Fibroblast of the conjunctiva (primary cell): ENCODE results near the gene COLEC12.

Experiments
- DNase-seq: peaks from one replicate; pipeline ENCODE4 v3.0.0-alpha.2; 2010; ENCODE audit warnings: low read depth

COLEC12 gene

DNA sequence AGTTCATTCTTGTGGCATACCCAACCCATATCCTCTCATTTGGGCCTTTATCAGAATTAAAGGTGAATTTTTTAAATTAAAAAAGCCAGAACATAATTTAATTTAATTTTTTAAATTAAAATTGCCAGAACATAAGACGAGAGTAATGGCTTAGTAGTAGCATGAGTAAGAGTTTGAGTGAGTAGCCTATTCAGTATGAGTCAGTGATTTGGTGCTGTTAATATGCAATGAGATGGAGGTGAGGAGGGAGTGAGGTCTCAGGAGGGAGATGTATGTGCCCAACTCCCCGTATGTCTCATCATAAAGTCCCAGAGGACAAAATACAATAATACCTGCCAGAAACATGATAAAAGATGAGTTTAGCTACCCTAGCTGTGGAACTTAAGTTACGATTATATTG lies 117.4 kb downstream of the COLEC12 start:
- no peak for DNase-seq

- no peak for DNase-seq
Measured at GRCh38 chr18:382423-382984, 118.0 kb downstream of the COLEC12 start.

- DNase-seq, result no peak
Measured at GRCh38 chr18:379681-380330, 120.7 kb downstream of the COLEC12 start.

- DNase-seq, result no peak
Measured at GRCh38 chr18:378079-378478, 122.4 kb downstream of the COLEC12 start.

- no peak for DNase-seq
Measured at GRCh38 chr18:377088-377487, 123.4 kb downstream of the COLEC12 start.

DNA sequence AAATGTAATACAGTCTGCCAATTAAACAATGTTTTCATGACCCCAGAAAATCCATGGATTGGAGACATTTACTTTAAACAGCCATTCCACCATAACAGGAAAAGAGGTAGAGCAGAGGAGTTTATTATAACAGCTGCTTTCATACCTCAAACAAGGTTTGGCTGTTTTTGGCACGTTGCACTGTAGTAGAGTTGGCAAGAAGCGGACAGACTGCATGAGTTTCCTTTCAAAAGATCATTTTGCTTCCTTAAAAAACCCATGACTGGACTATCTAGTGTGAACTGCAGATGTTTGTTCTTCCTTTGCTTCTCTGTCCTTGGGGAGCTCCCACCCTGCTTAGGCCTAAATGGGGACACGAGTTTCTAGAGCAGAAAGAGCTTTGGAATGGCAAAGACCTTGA lies 124.2 kb downstream of the COLEC12 start:
- no peak for DNase-seq

GRCh38 chr18:374721-375168 lies 125.8 kb downstream of the COLEC12 start:
- DNase-seq, result no peak

GRCh38 chr18:373780-374179 lies 126.7 kb downstream of the COLEC12 start:
- no peak for DNase-seq

- no peak for DNase-seq
Measured at GRCh38 chr18:371609-371982, 128.9 kb downstream of the COLEC12 start.

DNA sequence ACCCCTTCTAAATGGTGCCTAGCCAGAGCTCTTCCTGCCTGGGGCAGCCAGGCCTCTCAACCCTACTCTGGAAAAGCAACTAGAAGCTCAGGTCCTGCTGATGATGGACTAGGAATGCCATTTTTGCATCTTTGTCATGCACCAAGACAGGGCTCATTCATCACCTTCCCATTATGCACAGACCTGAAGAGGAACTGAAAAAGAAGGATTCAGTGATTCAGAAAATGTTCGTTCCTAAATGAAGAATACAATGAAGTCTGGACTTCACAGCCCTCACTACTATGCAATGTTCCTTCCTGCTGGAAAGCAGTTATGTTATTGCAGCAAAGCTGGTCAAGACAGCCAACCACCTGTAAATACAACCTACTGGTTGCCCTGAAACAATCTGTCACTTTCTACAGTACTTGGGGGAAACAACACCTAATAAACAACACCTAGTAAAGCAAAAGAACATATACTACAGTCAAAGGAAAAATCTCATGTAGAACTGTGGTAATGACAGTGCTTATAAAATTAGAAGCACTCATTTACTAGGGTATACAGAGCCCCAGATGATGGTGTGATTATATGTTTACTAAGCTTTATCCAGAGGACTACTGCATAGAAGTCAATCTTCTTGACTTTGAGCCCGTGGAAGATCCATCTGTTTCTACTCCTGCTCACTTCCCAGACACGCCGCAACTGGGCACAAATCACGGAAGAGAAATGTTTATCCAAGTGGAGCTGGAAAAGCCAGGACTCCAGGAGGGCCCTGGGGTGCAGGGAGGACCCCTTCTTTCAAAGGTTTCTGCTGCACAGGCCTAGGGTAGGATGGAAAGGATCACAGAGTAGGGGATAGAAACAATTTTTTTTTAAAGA lies 129.5 kb downstream of the COLEC12 start:
- no peak for DNase-seq

DNA sequence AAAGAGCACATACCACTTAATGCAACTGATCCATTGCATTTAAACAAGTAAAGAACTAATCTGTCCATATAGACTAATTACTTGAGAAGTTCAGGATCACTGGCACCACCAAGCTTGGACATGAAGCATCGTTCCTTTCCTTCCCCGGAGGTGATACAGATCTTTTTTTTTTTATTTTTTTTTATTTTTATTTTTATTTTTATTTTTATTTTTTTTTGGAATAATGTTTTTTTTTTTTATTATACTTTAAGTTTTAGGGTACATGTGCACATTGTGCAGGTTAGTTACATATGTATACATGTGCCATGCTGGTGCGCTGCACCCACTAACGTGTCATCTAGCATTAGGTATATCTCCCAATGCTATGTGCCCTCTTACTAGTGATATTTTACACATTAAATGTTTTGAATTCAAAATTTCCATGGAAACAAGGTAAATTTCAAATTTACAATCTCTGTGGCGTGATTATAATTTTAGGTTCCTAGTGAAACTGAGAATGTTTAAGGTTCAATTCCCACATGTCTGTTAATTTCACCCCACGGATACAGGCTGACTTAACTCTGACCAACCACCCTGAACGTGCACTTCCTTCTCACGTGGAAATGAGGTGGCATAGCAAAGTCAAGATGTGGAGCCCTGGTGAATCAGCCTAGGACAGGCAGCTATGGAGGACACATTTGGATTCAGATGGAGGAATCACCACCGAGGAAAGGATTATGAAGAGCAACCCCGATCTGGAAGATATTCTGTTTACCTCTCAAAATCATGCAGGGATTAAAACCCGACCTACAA lies 131.1 kb downstream of the COLEC12 start:
- no peak for DNase-seq

DNA sequence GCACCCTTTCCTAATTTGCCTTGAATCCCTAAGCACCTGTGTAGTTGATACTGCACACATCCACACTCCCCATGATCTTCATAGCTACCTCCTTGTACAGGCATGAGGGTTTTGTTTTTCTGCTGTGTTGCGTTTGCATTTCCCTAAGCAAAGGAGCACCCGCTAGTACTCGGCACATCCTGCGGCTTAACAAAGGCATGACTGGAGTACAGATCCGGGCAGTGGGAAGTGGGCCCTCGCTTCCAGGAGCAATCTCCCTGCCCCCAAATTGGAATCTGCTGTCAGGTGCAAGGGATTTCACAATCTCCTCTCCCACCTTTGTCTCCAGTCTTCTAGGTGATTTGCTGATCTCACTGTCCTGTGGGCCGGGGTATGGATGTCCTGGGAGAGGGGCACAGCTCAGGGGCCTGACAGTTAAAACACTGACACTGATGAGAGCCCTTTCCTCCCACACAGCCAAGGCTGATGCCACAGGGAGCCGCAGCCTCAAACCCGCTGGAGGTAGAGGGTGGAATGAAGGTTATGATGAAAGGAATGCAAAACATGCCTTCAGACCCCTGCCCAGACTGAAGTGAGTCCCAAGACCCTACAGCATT lies 133.9 kb downstream of the COLEC12 start:
- DNase-seq, result no peak

DNA sequence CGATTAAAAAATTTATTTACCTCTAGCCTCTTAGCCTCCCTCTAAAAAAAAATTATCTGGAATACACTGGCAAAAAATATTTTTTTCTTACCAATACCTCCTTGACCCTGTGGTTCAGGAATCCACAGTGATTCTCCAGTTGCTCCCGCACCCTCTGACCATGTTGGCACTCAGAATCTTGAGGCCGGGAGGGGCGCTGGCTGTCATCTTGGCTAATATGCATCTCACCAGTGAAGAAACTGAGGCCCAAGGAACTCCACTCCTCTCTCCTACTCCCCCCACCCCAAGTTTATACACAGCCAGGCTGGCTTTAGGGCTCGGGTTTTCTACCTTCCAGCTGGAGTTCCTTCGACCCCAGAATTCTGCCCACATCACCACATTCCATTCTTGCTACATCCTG lies 134.8 kb downstream of the COLEC12 start:
- no peak for DNase-seq

DNA sequence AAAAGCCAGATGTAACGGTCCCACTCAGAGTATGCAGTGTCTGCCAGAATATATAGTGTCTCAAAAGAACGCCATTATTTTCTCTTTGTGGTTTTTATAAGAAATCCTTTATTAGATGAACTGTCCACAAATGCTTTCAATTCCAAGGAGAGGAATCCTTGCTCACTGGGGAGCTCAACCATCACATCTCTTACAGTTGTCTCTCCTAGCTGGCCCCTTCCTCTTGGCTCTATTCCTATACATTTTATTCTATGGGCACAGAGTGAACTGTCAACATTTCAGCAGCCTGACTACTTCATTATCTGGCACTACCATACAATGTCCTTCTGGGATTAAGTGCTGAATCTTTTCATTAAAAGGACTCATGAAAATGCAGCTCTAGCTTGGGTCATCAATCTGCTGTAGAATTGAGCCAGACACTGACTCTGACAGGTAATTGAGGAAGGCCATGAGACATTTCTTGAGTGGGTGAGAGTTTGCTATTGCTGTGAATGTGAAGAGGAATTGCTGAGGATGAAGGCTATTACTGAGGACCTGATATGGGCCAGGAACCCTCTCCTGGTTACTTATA lies 136.2 kb downstream of the COLEC12 start:
- DNase-seq, result no peak

DNA sequence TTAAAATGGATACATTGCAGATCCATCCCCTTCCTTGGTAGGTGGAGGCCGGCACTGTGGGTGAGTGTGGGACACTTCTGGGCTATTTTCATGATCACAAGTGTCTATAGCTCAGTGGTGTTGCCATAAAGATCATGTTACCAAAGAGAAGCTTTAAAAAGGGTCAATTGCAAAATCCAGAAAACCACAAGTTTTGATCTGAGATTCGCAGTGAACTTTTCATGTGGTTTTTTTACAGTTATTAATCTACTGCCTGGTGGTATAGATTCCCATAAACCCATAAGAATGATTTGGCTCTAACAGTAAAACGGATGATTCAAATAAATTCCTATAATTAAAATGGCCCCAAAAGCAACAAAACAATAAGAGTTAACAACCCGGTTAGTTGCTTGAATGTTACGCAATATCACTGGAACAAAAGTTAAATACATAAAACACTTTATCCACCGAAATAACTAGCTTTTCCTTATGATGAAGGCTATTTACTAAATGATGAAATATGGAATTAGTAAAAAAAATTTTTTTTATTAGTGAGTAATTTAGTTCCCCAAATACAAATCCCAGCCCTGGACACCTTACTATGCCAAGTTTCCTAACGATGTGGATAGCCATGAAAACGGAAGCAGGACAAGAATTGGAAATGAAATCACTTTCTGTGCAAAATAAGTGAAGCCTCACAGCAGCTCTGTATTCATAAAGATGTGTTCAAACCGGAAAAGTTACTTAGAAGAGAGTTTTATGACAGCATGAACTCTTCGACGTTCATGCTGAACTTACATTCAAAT lies 137.0 kb downstream of the COLEC12 start:
- DNase-seq, result peak; percentile 51

GRCh38 chr18:362311-363290 lies 137.9 kb downstream of the COLEC12 start:
- no peak for DNase-seq

DNA sequence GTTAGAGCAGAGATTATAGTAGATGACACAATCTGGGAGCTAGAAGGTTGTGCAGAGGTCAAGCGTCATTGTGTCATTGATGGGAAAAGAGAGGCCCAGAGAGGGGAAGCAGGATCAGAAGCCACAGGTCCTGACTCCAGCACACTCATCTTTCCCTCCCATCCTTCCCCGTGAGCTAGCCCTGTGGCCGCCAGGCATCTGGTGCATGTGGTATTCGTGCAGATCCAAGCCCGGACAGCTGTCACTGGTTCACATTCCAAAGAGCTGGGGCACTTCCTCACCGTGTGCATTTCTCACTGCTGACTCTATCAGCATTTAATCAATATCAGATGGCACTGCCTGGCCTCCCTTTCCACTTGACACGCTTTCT lies 138.6 kb downstream of the COLEC12 start:
- DNase-seq, result peak; percentile 79

- DNase-seq, result no peak
Measured at GRCh38 chr18:361100-361732, 139.3 kb downstream of the COLEC12 start.

DNA sequence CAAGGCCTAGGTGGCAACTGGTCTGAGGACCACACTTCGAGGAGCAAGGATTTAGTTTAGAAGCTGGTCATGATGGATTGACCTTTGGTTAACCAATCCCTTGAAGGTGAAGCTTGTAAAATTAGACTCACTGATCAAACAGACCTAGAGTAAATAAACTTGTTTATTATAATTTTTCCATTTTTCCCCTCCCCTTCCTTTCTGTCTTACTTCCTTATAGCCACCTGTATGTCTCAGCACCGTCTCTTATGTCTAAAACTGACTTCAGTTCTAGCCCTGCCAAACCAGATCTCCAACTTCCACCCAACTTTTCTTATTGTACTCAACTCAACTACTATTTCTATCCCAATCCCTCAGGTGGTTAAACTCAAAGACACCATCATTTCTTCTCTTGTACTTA lies 139.8 kb downstream of the COLEC12 start:
- no peak for DNase-seq
